CD14-positive monocyte (primary cell): ENCODE data around the gene SMG6. TPM values are rescaled to one million over a fixed set of nuclear protein-coding genes. Genes with fewer than 3 reads are reported as not detected.
A peak's percentile ranks its signal among the peaks of the same experiment; 100 is the strongest.

Source experiments
- DNase-seq, 3 donors: peaks; one replicate each; pipeline ENCODE4 v3.0.0-alpha.2; 2011 to 2022
- H2AFZ ChIP-seq: 2 replicates; pipeline ENCODE4 v1.6.0; 2012; ENCODE audit warnings: mild to moderate bottlenecking, low read depth, low read length, inconsistent platforms; ENCODE audit not compliant: insufficient read depth, poor library complexity, severe bottlenecking
- H3K27ac ChIP-seq, 2 donors: 1 replicate in 1 of 2; 2 replicates in 1 of 2; pipeline ENCODE4 v1.5.1; 2012 to 2013; ENCODE audit warnings: low read length in 2 of 2, control low read depth in 1 of 2, inconsistent platforms in 1 of 2, low read depth in 1 of 2, mild to moderate bottlenecking in 1 of 2
- H3K27me3 ChIP-seq, 2 donors: one replicate each; pipeline versions ENCODE4 v1.6.0 to v1.6.1; 2011 to 2013; ENCODE audit warnings: low read length in 2 of 2; ENCODE audit not compliant: control insufficient read depth in 2 of 2, insufficient read depth in 2 of 2
- H3K36me3 ChIP-seq, 2 donors: replicated peaks in 1 of 2; 1 replicate in 1 of 2; 2 replicates in 1 of 2; pipeline versions ENCODE4 v1.5.1 to v1.6.1; 2012 to 2013; ENCODE audit warnings: low read length in 2 of 2, control low read depth in 1 of 2, inconsistent platforms in 1 of 2, mild to moderate bottlenecking in 1 of 2; ENCODE audit not compliant: insufficient read depth in 2 of 2, control insufficient read depth in 1 of 2
- H3K4me1 ChIP-seq, 2 donors: 1 replicate in 1 of 2; 2 replicates in 1 of 2; pipeline versions ENCODE4 v1.5.1 to v1.6.1; 2012 to 2013; ENCODE audit warnings: low read length in 2 of 2, control low read depth in 1 of 2, inconsistent platforms in 1 of 2, mild to moderate bottlenecking in 1 of 2, moderate library complexity in 1 of 2; ENCODE audit not compliant: insufficient read depth in 2 of 2, control insufficient read depth in 1 of 2
- H3K4me2 ChIP-seq: replicated peaks from 2 replicates; pipeline ENCODE3; 2012; ENCODE audit warnings: low read length, moderate library complexity, mild to moderate bottlenecking; ENCODE audit not compliant: poor library complexity, severe bottlenecking; ENCODE audit errors: extremely low read depth
- H3K4me3 ChIP-seq, 3 experiments: fragments of 200-600 bp in 1 of 3; sonication (generic) in 1 of 3; replicated peaks in 1 of 3; 1 replicate in 2 of 3; 2 replicates in 1 of 3; pipeline ENCODE4 v1.5.1; 2011 to 2013; ENCODE audit warnings: low read length in 3 of 3, mild to moderate bottlenecking in 3 of 3, control low read depth in 2 of 3, low read depth in 2 of 3, inconsistent platforms in 1 of 3, moderate library complexity in 1 of 3
- H3K79me2 ChIP-seq: 2 replicates; pipeline ENCODE4 v1.6.0; 2012; ENCODE audit warnings: mild to moderate bottlenecking, control low read depth, inconsistent platforms, low read length, moderate library complexity; ENCODE audit not compliant: insufficient read depth
- H3K9ac ChIP-seq: 2 replicates; pipeline ENCODE4 v1.6.0; 2017; ENCODE audit warnings: low read length, mild to moderate bottlenecking; ENCODE audit not compliant: insufficient read depth, poor library complexity, severe bottlenecking
- H3K9me3 ChIP-seq, 2 donors: replicated peaks in 1 of 2; 1 replicate in 1 of 2; 2 replicates in 1 of 2; pipeline versions ENCODE4 v1.5.1 to v1.6.1; 2012 to 2013; ENCODE audit warnings: low read length in 2 of 2, control low read depth in 1 of 2; ENCODE audit not compliant: control insufficient read depth in 1 of 2, insufficient read depth in 1 of 2
- H4K20me1 ChIP-seq: 2 replicates; pipeline ENCODE4 v1.6.0; 2012; ENCODE audit warnings: mild to moderate bottlenecking, low read length, control low read depth, moderate library complexity; ENCODE audit not compliant: insufficient read depth
- H3K27ac Mint-ChIP-seq, 7 donors: one replicate each; pipeline ENCODE4 v1.8.0; 2020; ENCODE audit warnings: mild to moderate bottlenecking in 7 of 7, mixed read lengths in 7 of 7, moderate library complexity in 6 of 7, inconsistent platforms in 2 of 7
- H3K27me3 Mint-ChIP-seq, 3 donors: one replicate each; pipeline ENCODE4 v1.8.0; 2021 to 2022; ENCODE audit warnings: low read depth in 3 of 3, mild to moderate bottlenecking in 3 of 3, mixed read lengths in 3 of 3, moderate library complexity in 3 of 3, inconsistent platforms in 1 of 3
- H3K36me3 Mint-ChIP-seq, 2 donors: one replicate each; pipeline ENCODE4 v1.8.0; 2020; ENCODE audit warnings: mixed read lengths in 2 of 2, inconsistent platforms in 1 of 2, mild to moderate bottlenecking in 1 of 2
- H3K4me1 Mint-ChIP-seq: one replicate; pipeline ENCODE4 v1.8.0; 2020; ENCODE audit warnings: mild to moderate bottlenecking, mixed read lengths
- H3K4me3 Mint-ChIP-seq, 2 donors: one replicate each; pipeline ENCODE4 v1.8.0; 2020; ENCODE audit warnings: mild to moderate bottlenecking in 2 of 2, mixed read lengths in 2 of 2, moderate library complexity in 1 of 2
- H3K9me3 Mint-ChIP-seq, 7 donors: one replicate each; pipeline ENCODE4 v1.8.0; 2020 to 2022; ENCODE audit warnings: mixed read lengths in 7 of 7, mild to moderate bottlenecking in 6 of 7, moderate library complexity in 6 of 7, inconsistent platforms in 2 of 7
- CTCF ChIP-seq: fragments of 200-600 bp; IDR thresholded peaks from one replicate; pipeline ENCODE4 v1.8.0; 2022; ENCODE audit warnings: antibody characterized with exemption, mild to moderate bottlenecking
- WGBS: methylation state at CpG from one replicate; pipeline ENCODE4 v1.1.5; 2013; ENCODE audit warnings: missing lambda C conversion rate; ENCODE audit not compliant: insufficient coverage; 5-methylcytosine and 5-hydroxymethylcytosine counted together
- intact Hi-C, 2 donors: fragments of 100-400 bp; cut with micrococcal nuclease; formaldehyde crosslinking; loops; one replicate each; pipeline versions ENCODE4 v1.15.0 to v1.15.1; 2023
- polyA plus RNA-seq, 3 donors: library from polyadenylated mRNA; depleted of rRNA in 1 of 3; unstranded in 2 of 3; stranded (reverse) in 1 of 3; fragments of 300-500 nt in 2 of 3; fragments of >200 nt in 1 of 3; fragmentation: Illumina TruSeq in 2 of 3; gene quantifications; 1 replicate in 2 of 3; 2 replicates in 1 of 3; pipeline ENCODE4 v1.2.3, GENCODE V29; 2012 to 2021

Gene SMG6
- polyA plus RNA-seq, 3 donors = 0.67 to 7.1 (median 1.1) TPM

GRCh38 chr17:2059547-2060384 is 243.8 kb downstream of the SMG6 start:
- peaks cover 9 to 32% of the 10 kb centered on the region in 2 donors for H3K36me3 ChIP-seq
- peaks cover 0 to 3% of the 10 kb centered on the region in 2 donors for H3K9me3 ChIP-seq
- peak overlapping the region in 1 of 2 donors; percentile 67 for H3K27ac ChIP-seq
- H2AFZ ChIP-seq = no peak overlapping the region
- Mint-ChIP-seq H3K27ac (peak overlapping the region in 6 of 7 donors; percentile 40 to 78 (median 70)), H3K36me3 (peaks cover 41 to 45% of the 10 kb centered on the region in 2 donors), H3K4me3 (peak overlapping the region; percentile 80 to 90), H3K4me1 (peaks cover 29% of the 10 kb centered on the region), H3K9me3 (peaks cover 0 to 2% (median 0%) of the 10 kb centered on the region in 7 donors), H3K27me3 (peaks cover 15 to 56% (median 23%) of the 10 kb centered on the region in 3 donors)
- DNase-seq = no peak
- peak overlapping the region; percentile 53 for H3K9ac ChIP-seq
- H3K27me3 ChIP-seq = peaks cover 10 to 23% of the 10 kb centered on the region in 2 donors
- peaks cover 33 to 59% of the 10 kb centered on the region in 2 donors for H3K4me1 ChIP-seq
- WGBS = 48% methylated on average over 17 of the region's 21 CpGs
- intact Hi-C loops = loop anchor here (2.0 to 10.0 kb wide), 4 partner anchors 27 to 98 kb away; no protein-coding TSS in a partner anchor
- H4K20me1 ChIP-seq = peaks cover 8% of the 10 kb centered on the region
- peak overlapping the region; percentile 85 for H3K4me2 ChIP-seq
- TF ChIP-seq CTCF = no peak
- peak overlapping the region; percentile 16 to 76 (median 47) for H3K4me3 ChIP-seq
- no peaks in the 10 kb centered on the region for H3K79me2 ChIP-seq
